ENCODE measurements around the gene ESYT2.
A peak's percentile ranks its signal among the peaks of the same experiment; 100 is the strongest.
"Not testable (repeated sequence)": the region's sequence is repeated elsewhere in the genome, so short reads cannot be mapped to it uniquely, and the experiment has no call there.

The ESYT2 gene

DNA sequence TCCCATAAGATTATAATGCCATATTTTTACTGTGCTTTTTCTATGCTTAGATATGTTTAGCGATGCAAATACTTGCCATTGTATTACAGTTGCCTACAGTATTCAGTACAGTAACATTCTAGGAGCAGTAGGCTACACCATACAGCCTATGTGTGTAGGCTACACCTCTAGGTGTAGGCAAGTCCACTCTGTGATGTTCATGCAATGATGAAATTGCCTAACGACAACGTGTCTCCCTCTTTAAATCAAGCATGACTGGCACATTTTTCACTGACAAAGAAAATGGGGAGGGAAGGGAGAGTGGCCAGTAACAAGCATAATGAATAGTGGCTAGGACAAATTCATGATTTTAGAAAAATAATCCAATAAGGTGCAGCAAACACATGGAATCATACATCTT is 126.4 kb downstream of the ESYT2 start:
- DNase-seq (ENCODE audit: low read depth): no peak
- peak overlapping the region; percentile 91 for H3K4me3 ChIP-seq (ENCODE audit: control insufficient read depth, low read depth, low read length)
- TF ChIP-seq CTCF (conservative IDR thresholded peaks at IDR 0.05; ENCODE audit: control insufficient read depth, insufficient read depth, low read depth, low read length): no peak

DNA sequence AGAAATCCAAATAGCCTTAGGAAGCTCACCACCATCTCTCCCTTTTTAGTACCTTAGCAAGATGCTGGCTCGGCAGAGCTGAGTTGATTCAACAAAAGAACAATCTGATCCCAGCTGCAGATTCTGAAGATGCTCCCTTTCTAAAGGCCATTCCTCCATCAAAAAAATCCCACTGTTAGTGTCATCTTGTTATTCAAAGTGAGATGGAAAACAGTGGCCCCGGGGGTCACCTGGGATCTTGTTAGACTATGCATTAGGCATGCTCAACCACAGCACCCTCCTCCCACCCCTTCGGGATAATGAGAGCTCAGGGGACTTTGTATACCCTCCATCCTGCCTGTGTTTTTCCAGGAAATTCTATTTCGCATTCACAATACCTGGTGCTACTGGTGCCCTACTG is 127.1 kb downstream of the ESYT2 start:
- no peak for DNase-seq (ENCODE audit: low read depth)
- no peak for TF ChIP-seq CTCF (conservative IDR thresholded peaks at IDR 0.05; ENCODE audit: control insufficient read depth, insufficient read depth, low read depth, low read length)
- no peak overlapping the region for H3K4me3 ChIP-seq (ENCODE audit: control insufficient read depth, low read depth, low read length)

DNA sequence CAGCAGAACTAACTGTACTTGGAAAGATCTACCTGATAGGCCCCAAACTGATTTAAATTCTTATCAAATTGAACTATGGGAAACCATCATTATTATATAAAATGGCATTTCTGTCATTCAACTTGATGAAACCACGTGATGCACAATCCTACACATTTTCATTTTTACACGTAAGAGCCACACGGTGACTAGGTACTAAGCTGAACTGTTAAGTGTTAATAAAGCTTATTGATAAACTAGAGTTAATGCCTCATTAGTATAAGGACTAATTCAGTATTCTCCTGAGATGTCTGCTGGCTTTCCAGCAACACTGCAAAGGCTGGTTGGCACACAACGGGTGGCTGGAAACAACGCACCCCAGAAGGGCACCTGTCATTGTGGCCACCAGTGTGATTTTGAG is 129.3 kb downstream of the ESYT2 start:
- DNase-seq (ENCODE audit: low read depth): no peak
- H3K4me3 ChIP-seq (ENCODE audit: control insufficient read depth, low read depth, low read length): no peak overlapping the region
- no peak for TF ChIP-seq CTCF (conservative IDR thresholded peaks at IDR 0.05; ENCODE audit: control insufficient read depth, insufficient read depth, low read depth, low read length)

GRCh38 chr7:158699341-158699740 is 130.0 kb downstream of the ESYT2 start:
- DNase-seq (ENCODE audit: low read depth): no peak
- no peak overlapping the region for H3K4me3 ChIP-seq (ENCODE audit: control insufficient read depth, low read depth, low read length)
- no peak for TF ChIP-seq CTCF (conservative IDR thresholded peaks at IDR 0.05; ENCODE audit: control insufficient read depth, insufficient read depth, low read depth, low read length)

DNA sequence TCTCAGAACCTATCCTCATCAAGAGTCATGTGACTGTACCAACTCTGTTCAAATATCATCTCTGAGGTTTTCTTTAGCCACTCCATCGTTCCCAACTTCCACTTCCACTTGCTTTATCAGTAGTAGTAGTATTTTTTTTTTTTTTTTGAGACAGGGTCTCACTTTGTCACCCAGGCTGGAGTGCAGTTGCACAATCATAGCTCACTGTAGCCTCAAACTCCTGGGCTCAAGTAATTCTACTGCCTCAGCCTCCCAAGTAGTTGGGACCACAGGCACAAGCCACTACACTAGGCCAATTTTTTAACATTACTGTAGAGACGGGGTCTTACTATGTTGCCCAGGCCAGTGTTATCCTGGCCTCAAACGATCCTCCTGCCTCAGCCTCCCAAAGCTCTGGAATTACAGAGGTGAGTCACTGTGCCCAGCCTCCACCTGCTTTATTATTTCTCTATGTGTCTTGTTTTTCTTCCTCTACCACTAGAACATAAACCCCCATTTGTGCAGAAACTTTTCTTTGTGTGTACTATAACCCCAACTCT is 130.6 kb downstream of the ESYT2 start:
- H3K4me3 ChIP-seq (ENCODE audit: control insufficient read depth, low read depth, low read length): no peak overlapping the region
- no peak for TF ChIP-seq CTCF (conservative IDR thresholded peaks at IDR 0.05; ENCODE audit: control insufficient read depth, insufficient read depth, low read depth, low read length)
- DNase-seq (ENCODE audit: low read depth): no peak

GRCh38 chr7:158697597-158697996 is 131.7 kb downstream of the ESYT2 start:
- DNase-seq (ENCODE audit: low read depth); H3K4me3 ChIP-seq (ENCODE audit: control insufficient read depth, low read depth, low read length): not testable (repeated sequence)

DNA sequence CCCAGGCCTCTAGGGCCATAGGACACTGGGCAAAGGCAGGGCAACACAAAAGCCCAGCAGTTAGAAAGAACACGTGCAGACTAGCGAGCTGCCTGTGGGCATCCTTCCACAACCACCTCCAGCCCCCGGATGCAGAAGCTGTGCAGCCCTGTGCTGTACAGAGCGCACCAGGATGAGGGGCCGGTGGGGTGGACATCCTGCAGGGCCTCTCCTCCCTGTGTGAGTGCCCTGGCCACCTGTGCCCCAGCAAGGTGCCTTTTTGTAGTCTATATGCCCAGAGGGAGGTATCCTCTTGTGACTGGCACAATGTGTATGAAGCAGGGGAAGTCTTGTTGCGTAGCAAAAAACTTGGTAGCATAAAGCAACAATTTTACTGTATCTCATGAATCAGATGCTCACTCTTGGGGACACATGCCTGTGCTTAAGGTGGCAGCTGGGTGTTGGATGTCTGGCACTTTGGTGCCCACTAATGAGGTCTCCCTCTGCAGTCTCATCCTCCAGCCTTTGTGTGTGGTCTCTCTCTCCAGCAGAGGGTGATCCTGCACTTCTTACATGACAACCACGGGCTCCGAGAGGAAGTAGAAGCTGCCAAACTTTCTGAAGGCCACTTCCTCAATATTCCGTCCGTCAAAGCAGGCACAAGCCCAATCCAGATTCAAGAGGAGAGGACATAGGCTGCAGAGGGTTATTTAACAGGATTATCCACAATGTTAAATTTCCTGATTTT is 133.4 kb downstream of the ESYT2 start:
- no peak overlapping the region for H3K4me3 ChIP-seq (ENCODE audit: control insufficient read depth, low read depth, low read length)
- TF ChIP-seq CTCF (conservative IDR thresholded peaks at IDR 0.05; ENCODE audit: control insufficient read depth, insufficient read depth, low read depth, low read length): peak; percentile 63
- DNase-seq (ENCODE audit: low read depth): peak; percentile 78
